ENCODE results near the gene CDK11B.

CDK11B gene

DNA sequence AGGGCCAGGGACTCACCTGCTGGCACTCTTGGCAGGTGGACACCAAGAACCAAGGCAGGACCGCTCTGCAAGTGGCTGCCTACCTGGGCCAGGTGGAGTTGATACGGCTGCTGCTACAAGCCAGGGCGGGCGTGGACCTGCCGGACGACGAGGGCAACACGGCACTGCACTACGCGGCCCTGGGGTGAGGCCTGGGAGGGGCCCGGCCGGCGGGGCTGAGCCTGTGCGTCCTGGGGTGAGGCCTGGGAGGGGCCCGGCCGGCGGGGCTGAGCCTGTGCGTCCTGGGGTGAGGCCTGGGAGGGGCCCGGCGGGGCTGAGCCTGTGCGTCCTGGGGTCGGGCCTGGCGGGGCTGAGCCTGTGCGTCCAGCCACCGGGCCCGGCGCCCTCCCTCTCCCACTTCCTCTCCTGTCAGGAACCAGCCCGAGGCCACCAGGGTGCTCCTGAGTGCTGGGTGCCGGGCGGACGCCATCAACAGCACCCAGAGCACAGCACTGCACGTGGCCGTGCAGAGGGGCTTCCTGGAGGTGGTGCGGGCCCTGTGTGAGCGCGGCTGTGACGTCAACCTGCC is 31.5 kb downstream of the CDK11B start:
- no peak for DNase-seq (ENCODE audit: low spot score)

DNA sequence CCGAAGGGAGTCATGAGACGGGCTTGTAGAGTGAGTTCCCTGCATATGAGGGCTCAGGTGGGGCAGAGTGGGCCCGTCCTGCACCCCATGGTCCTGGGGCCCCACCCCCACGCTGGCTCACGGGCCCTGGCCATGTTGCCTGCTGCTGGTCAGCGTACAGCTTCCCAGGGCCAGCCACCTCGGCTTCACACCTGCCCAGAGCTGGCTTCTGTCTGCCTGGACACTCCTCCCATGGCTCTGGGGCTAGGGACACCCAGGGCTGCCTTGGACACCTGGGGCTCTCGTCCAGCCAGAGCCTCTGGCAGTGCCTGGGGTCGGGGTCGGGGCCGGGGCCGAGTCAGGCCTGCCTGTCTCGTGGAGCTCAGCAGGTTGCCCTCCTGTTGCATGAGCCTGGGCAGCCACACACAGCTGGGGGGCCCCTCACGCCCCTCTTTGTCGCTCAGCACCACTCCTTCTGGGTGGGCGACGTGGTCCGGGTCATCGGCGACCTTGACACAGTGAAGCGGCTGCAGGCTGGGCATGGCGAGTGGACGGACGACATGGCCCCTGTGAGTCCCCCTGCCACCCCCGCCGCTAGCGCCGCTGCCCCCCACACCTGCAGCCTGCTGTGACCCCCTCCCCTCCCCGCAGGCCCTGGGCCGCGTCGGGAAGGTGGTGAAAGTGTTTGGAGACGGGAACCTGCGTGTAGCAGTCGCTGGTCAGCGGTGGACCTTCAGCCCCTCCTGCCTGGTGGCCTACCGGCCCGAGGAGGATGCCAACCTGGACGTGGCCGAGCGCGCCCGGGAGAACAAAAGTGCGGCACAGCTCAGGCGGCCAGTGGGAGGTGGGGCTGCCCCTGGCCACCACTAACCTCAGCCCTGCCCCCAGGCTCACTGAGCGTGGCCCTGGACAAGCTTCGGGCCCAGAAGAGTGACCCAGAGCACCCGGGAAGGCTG is 32.3 kb downstream of the CDK11B start:
- no peak for DNase-seq (ENCODE audit: low spot score)

DNA sequence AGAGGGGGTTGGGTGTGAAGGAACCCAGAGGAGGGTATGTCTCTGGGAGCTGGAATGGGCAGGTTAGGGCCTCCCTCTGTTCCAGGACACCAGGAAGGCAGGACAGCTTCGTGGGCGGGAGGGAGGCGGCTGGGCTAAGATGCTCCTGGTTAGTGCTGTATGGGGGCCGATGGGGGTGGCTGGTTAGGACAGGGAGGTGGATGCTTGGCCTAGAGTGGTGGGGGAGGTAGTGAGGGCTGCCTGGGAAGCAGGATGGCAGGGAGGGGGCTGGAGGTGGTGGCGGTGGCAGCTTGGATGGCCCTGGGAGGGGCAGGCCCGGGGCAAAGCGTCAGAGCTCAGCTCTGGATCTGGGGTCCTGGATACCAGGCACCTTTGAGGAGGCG is 33.0 kb downstream of the CDK11B start:
- no peak for DNase-seq (ENCODE audit: low spot score)

DNA sequence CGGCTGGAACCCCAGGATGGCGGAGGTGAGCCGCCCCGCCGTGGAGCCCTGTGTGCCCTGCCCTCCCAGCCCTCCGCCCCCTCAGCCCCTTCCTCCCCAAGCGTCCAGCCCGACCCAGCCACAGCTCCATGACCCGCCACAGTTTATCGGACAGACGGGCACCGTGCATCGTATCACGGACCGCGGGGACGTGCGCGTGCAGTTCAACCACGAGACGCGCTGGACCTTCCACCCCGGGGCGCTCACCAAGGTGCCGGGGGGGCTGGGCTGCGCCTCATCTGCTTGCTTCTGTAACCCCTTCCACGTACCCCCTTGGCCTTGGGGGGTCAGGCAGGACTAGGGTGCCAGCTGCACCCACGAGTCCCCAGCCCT is 33.4 kb downstream of the CDK11B start:
- DNase-seq (ENCODE audit: low spot score), result no peak

DNA sequence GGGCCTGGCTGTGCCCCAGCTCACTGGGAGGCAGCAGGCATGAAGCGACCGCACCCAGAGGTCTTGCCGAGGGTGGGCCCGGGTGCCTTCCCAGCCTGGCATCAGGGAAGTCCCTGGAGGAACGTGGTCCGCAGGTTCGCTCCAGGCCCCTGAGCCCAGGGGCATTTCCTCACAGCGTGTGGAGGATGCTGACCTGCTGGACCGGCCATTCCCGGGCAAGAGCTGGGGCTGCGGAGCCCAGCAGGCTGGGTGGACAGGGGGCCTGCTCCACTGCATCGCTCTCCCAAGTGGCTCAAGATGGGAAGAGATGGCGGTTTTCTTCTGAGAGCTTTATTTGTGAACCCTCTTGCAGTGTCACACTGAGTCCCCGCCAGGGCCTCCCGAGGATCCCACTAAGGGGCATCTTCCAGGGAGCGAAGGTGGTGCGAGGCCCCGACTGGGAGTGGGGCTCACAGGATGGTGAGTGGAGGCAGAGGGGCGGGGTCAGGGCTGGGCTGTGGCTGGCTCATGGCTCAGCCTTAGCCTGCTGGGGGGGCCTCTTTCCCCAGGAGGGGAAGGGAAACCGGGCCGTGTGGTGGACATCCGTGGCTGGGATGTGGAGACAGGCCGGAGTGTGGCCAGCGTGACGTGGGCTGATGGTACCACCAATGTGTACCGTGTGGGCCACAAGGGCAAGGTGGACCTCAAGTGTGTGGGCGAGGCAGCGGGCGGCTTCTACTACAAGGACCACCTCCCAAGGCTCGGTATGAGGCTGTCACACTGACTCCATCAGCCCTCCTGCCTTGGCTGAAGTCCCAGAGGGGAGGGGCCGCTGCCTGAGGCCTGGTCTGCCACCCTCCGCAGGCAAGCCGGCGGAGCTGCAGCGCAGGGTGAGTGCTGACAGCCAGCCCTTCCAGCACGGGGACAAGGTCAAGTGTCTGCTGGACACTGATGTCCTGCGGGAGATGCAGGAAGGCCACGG is 34.1 kb downstream of the CDK11B start:
- no peak for DNase-seq (ENCODE audit: low spot score)

DNA sequence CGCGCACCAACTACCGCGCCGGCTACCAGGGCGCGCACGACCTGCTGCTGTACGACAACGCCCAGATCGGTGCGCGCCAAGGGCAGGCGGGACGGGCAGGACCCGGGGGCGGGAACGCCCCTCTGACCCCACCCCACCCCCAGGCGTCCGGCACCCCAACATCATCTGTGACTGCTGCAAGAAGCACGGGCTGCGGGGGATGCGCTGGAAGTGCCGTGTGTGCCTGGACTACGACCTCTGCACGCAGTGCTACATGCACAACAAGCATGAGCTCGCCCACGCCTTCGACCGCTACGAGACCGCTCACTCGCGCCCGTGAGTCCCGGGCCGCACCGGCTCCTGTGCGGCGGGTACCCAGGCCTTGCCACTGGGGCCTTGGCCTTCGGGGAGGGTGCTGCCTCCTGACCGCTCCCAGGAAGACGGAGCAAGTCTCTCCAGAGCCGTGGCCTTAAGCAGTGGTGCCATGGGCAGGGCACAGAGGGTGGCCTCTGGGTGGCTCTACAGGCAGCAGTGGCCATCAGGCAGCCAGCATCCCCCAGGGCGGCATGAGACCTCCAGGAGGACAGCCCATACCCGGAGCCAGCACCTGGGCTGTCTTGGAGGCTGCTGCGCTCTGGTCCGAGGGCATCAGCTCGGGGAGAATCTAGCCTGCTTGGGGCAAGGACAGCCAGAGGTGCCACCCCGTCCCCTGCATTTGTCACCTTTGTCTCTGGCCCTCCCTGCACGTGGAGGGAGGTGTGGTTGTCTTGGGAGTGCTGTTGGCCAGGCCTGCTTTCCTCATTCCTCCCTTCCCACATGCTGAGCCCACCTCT is 35.0 kb downstream of the CDK11B start:
- DNase-seq (ENCODE audit: low spot score), result no peak

DNA sequence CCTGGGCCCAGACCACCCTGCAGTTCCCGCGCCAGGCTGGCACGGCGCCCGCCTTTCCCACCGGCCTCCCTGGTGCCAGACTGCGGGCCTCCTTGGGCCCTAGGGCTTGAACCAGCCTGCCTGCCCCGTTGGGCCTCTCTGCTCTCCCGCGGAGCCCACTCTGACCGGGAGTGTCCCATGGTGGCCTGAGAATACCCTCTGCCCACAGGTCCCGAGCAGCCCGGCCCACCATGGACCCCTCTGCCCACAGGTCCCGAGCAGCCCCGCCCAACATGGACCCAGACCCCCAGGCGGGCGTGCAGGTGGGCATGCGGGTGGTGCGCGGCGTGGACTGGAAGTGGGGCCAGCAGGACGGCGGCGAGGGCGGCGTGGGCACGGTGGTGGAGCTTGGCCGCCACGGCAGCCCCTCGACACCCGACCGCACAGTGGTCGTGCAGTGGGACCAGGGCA is 35.6 kb downstream of the CDK11B start:
- DNase-seq (ENCODE audit: low spot score), result no peak

DNA sequence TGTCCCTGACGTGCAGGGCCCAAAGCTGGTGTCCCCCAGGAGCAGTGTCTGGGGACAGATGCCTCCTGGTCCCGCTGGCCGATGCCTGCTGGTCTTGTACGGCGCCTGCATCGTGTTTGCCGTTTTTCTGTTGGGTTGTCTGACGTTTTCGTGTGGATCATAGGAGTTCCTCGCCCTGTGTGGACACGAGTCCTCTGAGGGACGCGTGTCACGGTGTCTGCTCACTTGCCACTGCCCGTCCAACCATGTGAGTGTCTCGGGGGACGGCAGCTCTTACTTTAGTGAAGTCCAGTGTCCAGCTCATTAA is 36.1 kb downstream of the CDK11B start:
- no peak for DNase-seq (ENCODE audit: low spot score)

DNA sequence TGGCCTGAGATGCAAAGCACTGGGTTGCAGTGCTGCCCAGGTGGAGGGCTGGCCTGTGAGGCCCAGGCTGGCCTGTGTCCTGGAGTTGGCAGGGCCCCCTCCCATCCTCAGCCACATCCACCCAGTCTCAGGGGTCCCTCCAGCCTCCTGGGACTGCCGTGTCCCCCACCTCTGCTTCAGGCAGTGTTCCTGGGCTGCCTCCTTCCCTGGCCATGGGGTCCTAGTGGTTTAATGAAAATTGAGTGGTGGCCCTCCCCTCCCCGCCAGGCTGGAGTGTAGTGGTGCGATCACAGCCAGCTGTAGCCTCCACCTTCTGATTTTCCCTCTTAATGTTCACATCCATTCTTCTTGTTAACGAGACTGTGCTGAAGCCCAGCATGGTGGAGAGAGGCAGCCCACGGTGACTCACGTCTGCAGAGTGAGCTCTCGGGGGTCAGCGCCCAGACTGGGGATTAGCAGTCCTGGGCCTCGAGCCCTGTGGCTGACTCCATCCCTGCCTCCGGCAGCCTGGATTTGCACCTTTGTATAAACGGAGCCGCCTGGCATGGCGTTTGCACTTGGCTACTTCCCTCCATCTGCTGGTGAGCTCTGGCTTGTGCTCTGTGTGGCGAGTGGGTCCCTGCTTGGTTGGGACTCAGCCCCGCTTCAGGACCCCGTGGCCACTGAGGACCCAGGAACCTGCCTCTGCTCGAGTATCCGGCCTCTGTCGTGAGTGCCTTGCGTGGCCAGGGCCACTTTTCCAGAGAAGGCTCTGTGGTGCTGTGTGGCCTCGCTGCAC is 36.6 kb downstream of the CDK11B start:
- DNase-seq (ENCODE audit: low spot score), result no peak

DNA sequence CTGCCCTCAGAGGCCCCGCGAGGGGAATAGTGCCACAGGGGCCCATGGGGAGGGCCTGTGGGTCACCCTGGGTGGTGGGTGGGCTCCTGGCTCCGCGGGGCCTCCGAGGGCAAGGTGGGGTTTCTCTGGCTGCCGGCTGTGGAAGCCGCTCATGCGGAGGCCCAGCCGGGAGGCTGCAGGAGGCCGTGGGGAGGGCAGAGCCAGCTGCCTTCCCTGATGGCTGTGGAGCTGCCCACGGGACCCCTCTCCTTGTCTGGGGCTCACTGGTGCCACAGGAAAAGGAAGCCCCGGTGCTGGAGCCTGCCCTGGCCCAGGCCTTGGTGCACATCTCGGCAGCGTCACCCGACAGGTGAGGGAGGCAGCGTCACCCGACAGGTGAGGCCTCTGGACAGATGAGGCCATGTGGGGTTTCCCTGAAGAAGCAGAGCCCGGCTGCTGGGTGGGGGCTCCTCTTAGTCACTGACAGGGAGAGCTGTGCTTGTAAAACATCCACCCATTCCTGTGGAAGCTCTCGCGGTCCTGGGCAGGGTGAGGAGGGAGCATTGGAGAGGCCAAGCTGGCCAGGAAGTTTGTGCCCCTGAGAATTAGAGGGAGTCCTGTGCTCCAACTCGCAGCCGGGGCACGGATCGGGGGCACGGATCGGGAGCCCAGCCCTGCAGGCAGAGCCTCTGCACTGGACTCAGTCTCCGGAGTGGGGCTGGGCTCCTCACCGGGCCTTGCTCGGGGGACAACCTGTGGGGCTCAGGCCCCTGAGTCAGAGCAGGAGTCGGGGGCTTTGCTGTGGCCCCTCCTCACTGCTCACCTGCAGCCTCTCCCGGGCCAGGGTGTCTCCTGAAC is 37.4 kb downstream of the CDK11B start:
- no peak for DNase-seq (ENCODE audit: low spot score)

DNA sequence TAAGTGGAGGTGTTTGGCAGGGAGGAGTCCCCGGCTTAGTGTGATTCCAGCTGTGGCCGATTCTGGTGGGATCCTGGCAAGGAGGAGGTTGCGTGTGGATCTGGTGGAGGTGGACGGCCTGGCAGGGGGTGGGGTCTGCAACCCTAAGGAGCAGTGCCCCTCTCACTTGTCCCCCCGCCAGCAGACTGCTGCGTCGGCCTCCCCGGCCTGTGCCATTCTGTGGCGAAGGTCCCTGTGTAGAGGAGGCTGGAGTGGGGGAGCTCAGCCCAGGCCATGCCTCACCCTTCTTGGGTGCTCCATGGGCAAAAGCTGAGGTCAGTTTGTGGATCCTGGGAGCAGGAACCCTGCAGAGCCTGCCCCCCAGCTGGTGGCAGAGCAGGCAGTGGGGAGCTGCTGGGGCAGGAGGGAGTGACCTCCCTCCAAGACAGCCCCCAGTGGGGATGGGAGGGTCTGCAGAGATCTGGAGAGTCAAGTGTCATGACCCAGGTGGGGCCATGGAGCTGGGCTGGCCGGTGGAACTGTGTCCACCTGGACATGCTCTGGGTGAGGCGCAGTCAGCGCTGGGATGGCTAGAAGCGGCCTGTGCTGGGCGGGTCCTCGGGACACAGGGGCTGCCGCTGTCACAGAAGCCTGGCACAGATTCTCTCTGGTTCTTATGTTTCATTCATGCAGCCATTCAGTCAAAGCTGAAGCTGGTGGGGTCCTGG is 38.2 kb downstream of the CDK11B start:
- no peak for DNase-seq (ENCODE audit: low spot score)

DNA sequence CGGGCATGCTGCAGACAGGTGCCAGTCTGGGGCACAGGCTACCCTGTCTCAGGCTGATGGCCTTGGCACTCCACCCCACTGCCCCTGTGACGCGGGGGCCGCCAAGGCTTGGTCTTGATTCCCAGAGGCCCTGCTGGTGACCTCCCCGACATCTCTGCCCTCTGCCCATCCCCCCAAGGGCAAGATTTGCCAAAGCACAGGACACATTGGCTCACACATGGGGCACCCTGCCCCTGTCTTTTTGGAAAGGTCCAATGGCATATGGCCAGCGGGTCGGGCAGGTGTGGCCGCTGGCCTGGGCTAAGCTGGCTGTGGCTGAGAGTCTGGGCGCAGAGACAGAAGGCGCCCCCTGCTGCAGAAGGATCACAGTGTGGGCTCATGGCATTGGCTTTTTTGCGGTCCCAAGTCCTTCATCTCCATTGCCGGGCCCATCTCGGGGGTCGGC is 38.9 kb downstream of the CDK11B start:
- no peak for DNase-seq (ENCODE audit: low spot score)

DNA sequence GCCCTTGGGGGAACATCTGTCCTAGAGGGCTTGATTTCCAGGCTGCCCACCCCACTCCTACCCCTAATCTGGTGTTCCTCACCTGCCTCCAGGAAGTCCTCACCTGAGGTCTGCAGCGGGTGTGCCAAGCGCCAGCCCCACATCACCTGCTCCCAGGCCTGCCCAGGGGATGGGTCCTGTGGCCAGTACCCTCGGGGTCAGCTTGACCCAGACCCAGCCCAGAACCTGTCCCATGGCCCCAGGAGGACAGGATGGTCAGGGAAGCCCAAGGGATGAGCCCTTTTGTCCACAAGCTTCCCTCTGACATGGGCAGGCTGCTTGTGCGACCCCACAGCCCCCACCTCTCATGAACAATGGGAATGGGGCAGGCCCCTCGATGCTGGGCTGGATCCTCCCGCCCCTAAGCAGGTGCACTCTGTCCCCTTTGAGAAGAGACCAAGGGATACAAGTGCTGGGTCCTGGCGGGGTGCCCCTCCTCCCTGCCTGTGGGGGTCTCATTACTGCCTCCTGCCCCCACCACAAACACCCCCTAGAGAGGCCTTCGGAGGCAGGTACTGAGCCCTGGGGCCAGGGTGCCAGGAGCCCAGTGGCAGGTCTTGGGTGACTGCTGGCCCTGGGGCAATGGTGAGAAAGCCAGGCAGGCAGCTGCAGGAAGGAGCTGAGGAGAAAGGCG is 40.3 kb downstream of the CDK11B start:
- no peak for DNase-seq (ENCODE audit: low spot score)

DNA sequence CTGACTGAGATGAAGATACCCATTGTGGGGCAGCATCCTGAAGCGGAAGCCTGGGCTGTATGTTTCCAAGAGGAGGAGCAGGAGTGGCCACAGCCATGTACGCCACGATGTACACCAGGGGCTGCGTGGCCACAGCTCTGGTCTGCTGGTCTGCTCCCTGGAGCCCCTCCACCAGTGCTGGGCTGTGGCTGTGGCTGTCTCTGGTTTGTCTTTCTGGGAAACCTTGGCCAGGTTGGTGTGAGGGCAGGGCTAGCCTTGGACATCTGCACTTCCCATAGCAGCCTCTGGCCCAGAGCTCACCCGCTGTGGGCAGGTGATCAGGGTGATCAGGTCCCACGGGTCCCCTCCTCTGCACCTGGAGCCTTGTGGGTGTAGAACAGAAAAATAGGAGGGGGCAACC is 40.9 kb downstream of the CDK11B start:
- DNase-seq (ENCODE audit: low spot score), result no peak

DNA sequence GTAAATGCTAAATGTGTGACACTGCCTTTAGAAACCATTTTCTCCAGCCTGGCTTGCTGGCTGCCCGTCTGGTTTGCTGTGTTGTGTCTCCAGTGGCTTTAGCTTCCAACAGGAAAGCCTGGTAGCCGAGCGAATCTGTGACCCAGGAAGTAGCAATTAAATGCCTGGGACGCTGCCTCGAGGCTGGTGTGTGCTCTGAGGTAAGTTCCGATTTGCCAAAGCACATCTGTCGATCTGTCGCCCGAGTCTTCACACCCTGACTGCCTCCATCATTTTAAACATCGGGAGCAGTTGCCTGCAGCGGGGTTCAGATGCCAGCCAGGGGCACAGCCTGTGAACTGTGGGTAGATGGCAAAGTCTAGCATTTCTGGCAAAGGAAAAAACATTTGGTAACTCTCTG is 41.3 kb downstream of the CDK11B start:
- no peak for DNase-seq (ENCODE audit: low spot score)

DNA sequence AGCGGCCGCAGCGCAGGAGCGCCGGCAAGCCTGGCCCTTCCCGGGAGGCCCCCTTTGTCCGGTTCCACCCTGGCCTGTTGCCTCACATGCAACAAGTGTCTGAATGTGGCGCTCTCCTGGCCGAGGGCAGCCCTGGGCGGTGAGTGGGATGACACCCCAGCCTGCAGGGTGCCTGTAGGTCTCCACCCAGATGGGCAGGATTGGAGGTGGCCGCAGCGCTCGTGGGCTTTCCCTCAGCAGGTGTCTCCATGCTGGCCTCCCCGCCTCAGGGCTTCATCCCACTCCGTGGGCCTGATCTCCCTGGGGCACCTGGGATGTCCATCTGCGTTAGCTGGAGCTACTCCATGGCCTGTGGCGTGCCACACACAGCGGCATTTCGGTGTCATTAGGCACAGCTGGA is 42.0 kb downstream of the CDK11B start:
- DNase-seq (ENCODE audit: low spot score), result no peak

DNA sequence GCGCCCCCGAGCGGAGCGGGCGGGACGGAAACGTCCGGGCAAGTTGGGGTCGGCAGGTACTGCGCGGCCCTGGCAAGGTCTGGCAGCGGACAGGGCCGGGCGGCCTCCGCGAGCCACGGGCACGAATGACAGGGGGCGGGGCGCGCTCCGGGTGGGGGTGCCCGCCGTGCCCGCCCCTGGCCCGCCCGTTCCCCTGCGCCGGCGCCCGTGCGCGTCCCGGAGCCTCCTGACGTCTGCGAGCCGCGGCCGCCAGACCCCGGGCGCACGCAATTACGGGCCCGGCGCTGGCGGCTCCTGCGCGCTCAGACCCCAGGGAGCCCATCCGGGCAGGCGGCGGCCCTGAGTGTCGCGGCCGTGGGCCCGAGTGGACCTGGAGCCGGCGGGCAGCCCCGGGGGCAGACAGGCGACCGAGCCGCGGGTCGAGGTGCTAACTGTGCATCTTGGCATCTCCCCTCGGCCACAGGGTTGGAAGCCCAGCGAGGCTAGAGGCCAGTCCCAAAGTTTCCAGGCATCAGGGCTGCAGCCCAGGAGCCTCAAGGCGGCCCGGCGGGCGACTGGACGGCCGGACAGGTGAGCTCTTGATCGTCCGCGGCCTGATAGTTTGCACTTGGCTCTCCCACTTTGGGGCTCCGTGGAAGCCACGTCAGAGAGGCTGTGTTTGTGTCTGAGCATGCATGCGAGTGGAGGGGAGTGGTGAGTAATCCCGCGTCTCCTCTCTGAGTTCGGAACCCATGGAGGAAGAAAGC is 42.6 kb downstream of the CDK11B start:
- DNase-seq (ENCODE audit: low spot score), result no peak

Measured in hematopoietic multipotent progenitor cell treated with erythropoietin and hydrocortisone succinate and interleukin-3 and kit ligand, for 17 days (in vitro differentiated cells).